SK-N-SH (cell line): ENCODE data around the gene IGF1R.

Experiments
- CTCF ChIP-seq: fragments of 200-600 bp; sonication (generic); IDR thresholded peaks from 2 replicates; pipeline ENCODE4 v1.6.1; 2017; ENCODE audit warnings: antibody characterized with exemption, mild to moderate bottlenecking, moderate library complexity
- RXRA ChIP-seq: IDR thresholded peaks from 2 replicates; pipeline ENCODE4 v1.4.0; 2012; ENCODE audit warnings: low read depth, mild to moderate bottlenecking, borderline replicate concordance
- USF2 ChIP-seq: fragments of 150-350 bp; IDR thresholded peaks from 2 replicates; pipeline ENCODE4 v1.6.1; 2017; ENCODE audit warnings: antibody characterized with exemption, low read length, low read depth, borderline replicate concordance

GRCh38 chr15:98834976-98835375, 186.6 kb downstream of the IGF1R start:
- no peak for TF ChIP-seq CTCF
- no peak for TF ChIP-seq RXRA
- no peak for TF ChIP-seq USF2
